Mesenchymal stem cell (in vitro differentiated cells and primary cell): ENCODE results near the gene ATF7IP2.
"Not testable (repeated sequence)": the region's sequence is repeated elsewhere in the genome, so short reads cannot be mapped to it uniquely, and the experiment has no call there.

Experiments used
- DNase-seq: peaks from one replicate; pipeline ENCODE4 v3.0.0-alpha.2; 2013
- H2AFZ ChIP-seq: one replicate; pipeline ENCODE4 v1.6.1; 2013; ENCODE audit warnings: low read depth, mild to moderate bottlenecking, control low read depth, inconsistent platforms, low read length, moderate library complexity
- H2AK5ac ChIP-seq: 2 replicates; pipeline ENCODE4 v1.6.1; 2013; ENCODE audit warnings: low read length, moderate library complexity, mild to moderate bottlenecking, inconsistent platforms; ENCODE audit not compliant: severe bottlenecking
- H2BK120ac ChIP-seq: one replicate; pipeline ENCODE4 v1.6.1; 2013; ENCODE audit warnings: low read depth, mild to moderate bottlenecking, inconsistent platforms, low read length, moderate library complexity
- H2BK12ac ChIP-seq, 2 experiments: one replicate each; pipeline ENCODE4 v1.6.1; 2013; ENCODE audit warnings: inconsistent platforms in 2 of 2, low read length in 2 of 2, mild to moderate bottlenecking in 2 of 2, moderate library complexity in 2 of 2, control low read depth in 1 of 2
- H2BK15ac ChIP-seq: one replicate; pipeline ENCODE4 v1.6.1; 2013; ENCODE audit warnings: mild to moderate bottlenecking, low read depth, inconsistent platforms; ENCODE audit not compliant: poor library complexity, severe bottlenecking
- H2BK5ac ChIP-seq: 2 replicates; pipeline ENCODE4 v1.6.1; 2013; ENCODE audit warnings: low read depth, mild to moderate bottlenecking, low read length, control low read depth, inconsistent platforms; ENCODE audit not compliant: poor library complexity, severe bottlenecking
- H3K14ac ChIP-seq, 2 experiments: one replicate each; pipeline ENCODE4 v1.6.1; 2013; ENCODE audit warnings: inconsistent platforms in 2 of 2, low read length in 2 of 2, control low read depth in 1 of 2, mild to moderate bottlenecking in 1 of 2, moderate library complexity in 1 of 2
- H3K18ac ChIP-seq, 2 experiments: one replicate each; pipeline ENCODE4 v1.6.1; 2013; ENCODE audit warnings: inconsistent platforms in 2 of 2, low read length in 2 of 2, control low read depth in 1 of 2, low read depth in 1 of 2, mild to moderate bottlenecking in 1 of 2
- H3K23ac ChIP-seq, 2 experiments: one replicate each; pipeline ENCODE4 v1.6.1; 2013; ENCODE audit warnings: inconsistent platforms in 2 of 2, low read length in 2 of 2, mild to moderate bottlenecking in 2 of 2, moderate library complexity in 2 of 2, control low read depth in 1 of 2
- H3K27ac ChIP-seq: 2 replicates; pipeline ENCODE4 v1.5.1; 2013; ENCODE audit warnings: mild to moderate bottlenecking, moderate library complexity, low read length, control low read depth, inconsistent platforms; ENCODE audit not compliant: poor library complexity, severe bottlenecking
- H3K27me3 ChIP-seq, 2 experiments: 2 replicates each; pipeline versions ENCODE4 v1.6.1 to v1.7.0; 2013; ENCODE audit warnings: low read length in 2 of 2, mild to moderate bottlenecking in 2 of 2, moderate library complexity in 2 of 2, control low read depth in 1 of 2, inconsistent platforms in 1 of 2; ENCODE audit not compliant: control insufficient read depth in 1 of 2, insufficient read depth in 1 of 2
- H3K36me3 ChIP-seq, 2 experiments: 2 replicates each; pipeline versions ENCODE4 v1.6.1 to v1.7.0; 2013; ENCODE audit warnings: low read length in 2 of 2, control low read depth in 1 of 2, inconsistent platforms in 1 of 2, low read depth in 1 of 2, mild to moderate bottlenecking in 1 of 2; ENCODE audit not compliant: insufficient read depth in 2 of 2, control insufficient read depth in 1 of 2
- H3K4ac ChIP-seq, 2 experiments: one replicate each; pipeline ENCODE4 v1.6.1; 2013; ENCODE audit warnings: inconsistent platforms in 2 of 2, low read length in 2 of 2, mild to moderate bottlenecking in 2 of 2, moderate library complexity in 2 of 2, control low read depth in 1 of 2, low read depth in 1 of 2
- H3K4me1 ChIP-seq: 2 replicates; pipeline ENCODE4 v1.6.1; 2013; ENCODE audit warnings: low read depth, low read length, control low read depth; ENCODE audit not compliant: control insufficient read depth, insufficient read depth
- H3K4me2 ChIP-seq: 2 replicates; pipeline ENCODE4 v1.6.1; 2013; ENCODE audit warnings: low read length, mild to moderate bottlenecking, inconsistent platforms; ENCODE audit not compliant: poor library complexity, severe bottlenecking
- H3K4me3 ChIP-seq, 2 experiments: 2 replicates each; pipeline versions ENCODE4 v1.5.1 to v1.7.0; 2013; ENCODE audit warnings: low read length in 2 of 2, mild to moderate bottlenecking in 2 of 2, control low read depth in 1 of 2, low read depth in 1 of 2; ENCODE audit not compliant: insufficient read depth in 1 of 2
- H3K79me1 ChIP-seq: replicated peaks from 2 replicates; pipeline ENCODE4 v1.6.1; 2013; ENCODE audit warnings: mild to moderate bottlenecking, control low read depth, low read length, inconsistent platforms; ENCODE audit not compliant: poor library complexity, severe bottlenecking
- H3K9ac ChIP-seq: 2 replicates; pipeline ENCODE4 v1.7.0; 2013; ENCODE audit warnings: mild to moderate bottlenecking, low read length, moderate library complexity
- H3K9me3 ChIP-seq: 2 replicates; pipeline ENCODE4 v1.7.0; 2013; ENCODE audit warnings: mild to moderate bottlenecking, low read length; ENCODE audit not compliant: control insufficient read depth
- H4K8ac ChIP-seq: one replicate; pipeline ENCODE4 v1.6.1; 2013; ENCODE audit warnings: inconsistent platforms, mild to moderate bottlenecking, low read length, moderate library complexity
- H4K91ac ChIP-seq: one replicate; pipeline ENCODE4 v1.6.1; 2013; ENCODE audit warnings: mild to moderate bottlenecking, low read length, inconsistent platforms
- WGBS: methylation state at CpG from one replicate; pipeline ENCODE4 v1.1.7; 2013; ENCODE audit warnings: mixed read lengths; 5-methylcytosine and 5-hydroxymethylcytosine counted together

The ATF7IP2 gene

DNA sequence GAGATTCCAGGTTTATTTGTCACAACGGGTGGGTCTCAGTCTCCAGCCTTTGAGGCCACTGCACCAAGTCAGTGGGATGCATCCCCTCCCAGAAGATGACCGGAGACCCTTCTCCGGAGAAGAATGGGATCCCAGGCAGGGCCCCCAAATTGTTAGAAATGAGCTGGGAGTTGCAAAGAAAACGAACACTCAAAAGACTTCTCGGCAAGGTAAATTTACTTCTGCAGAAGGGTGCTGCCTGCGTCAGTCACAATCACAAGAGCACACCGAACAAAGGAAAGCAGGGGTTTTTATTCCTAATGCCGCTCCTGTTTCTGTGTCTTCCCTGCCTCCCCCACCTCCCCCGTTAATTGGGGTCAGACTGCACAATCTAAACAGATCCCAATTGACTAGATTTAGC lies 61.4 kb downstream of the ATF7IP2 start:
- Histone ChIP-seq H2AFZ (no peak overlapping the region), H2AK5ac (no peak overlapping the region), H3K4ac (no peak overlapping the region), H3K23ac (no peak overlapping the region), H2BK15ac (no peak overlapping the region), H3K9ac (no peak overlapping the region), H3K14ac (no peak overlapping the region), H3K9me3 (peaks cover 44% of the 10 kb centered on the region), H2BK12ac (no peak overlapping the region), H3K27me3 (no peaks in the 10 kb centered on the region), H3K4me2 (no peak overlapping the region), H3K18ac (no peak overlapping the region), H3K79me1 (peaks cover 4% of the 10 kb centered on the region), H3K4me1 (no peaks in the 10 kb centered on the region), H3K4me3 (peak overlapping the region in 1 of 2 experiments; percentile 29), H4K91ac (no peak overlapping the region), H4K8ac (no peak overlapping the region), H3K27ac (no peak overlapping the region), H3K36me3 (peaks cover 2 to 16% of the 10 kb centered on the region in 2 experiments), H2BK120ac (no peak overlapping the region), H2BK5ac (no peak overlapping the region)
- no peak for DNase-seq
- WGBS, result 96% methylated on average over 8 of the region's 9 CpGs

- H2AFZ ChIP-seq, H2BK12ac ChIP-seq, H3K14ac ChIP-seq, H2BK120ac ChIP-seq, H4K91ac ChIP-seq, H3K27me3 ChIP-seq, H3K4me2 ChIP-seq, H2BK15ac ChIP-seq, H2BK5ac ChIP-seq, H3K18ac ChIP-seq, DNase-seq, H3K79me1 ChIP-seq, H3K4ac ChIP-seq, H2AK5ac ChIP-seq, H3K4me1 ChIP-seq, H3K9ac ChIP-seq, H3K9me3 ChIP-seq, H3K27ac ChIP-seq, H4K8ac ChIP-seq, H3K23ac ChIP-seq: not testable (repeated sequence)
- 95% methylated on average over 13 of the region's 13 CpGs for WGBS
- Histone ChIP-seq H3K36me3 (peaks cover 0 to 12% of the 10 kb centered on the region in 2 experiments), H3K4me3 (peak overlapping the region in 1 of 2 experiments; percentile 17)
These were observed 66.6 kb downstream of the ATF7IP2 start for GRCh38 chr16:10452208-10453158.

DNA sequence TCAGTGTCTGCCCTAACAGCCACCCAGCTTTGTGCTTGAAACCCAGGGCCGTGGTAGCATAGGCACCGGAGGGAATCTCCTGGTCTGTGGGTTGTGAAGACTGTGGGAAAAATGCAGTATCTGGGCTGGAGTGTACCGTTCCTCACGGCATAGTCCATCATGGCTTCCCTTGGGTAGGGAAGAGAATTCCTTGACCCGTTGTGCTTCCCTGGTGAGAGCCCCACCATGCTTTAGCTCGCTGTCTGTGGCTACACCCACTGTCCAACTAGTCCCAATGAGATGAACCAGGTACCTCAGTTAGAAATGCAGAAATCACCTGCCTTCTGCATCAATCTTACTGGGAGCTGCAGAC lies 67.3 kb downstream of the ATF7IP2 start:
- Histone ChIP-seq H3K4me2 (no peak overlapping the region), H3K36me3 (peaks cover 0 to 12% of the 10 kb centered on the region in 2 experiments), H2AFZ (no peak overlapping the region), H2BK120ac (no peak overlapping the region), H3K4me1 (no peaks in the 10 kb centered on the region), H3K4me3 (no peak overlapping the region), H4K91ac (no peak overlapping the region), H3K9ac (no peak overlapping the region), H3K27ac (no peak overlapping the region), H3K27me3 (no peaks in the 10 kb centered on the region), H2BK15ac (no peak overlapping the region), H2AK5ac (no peak overlapping the region), H3K23ac (no peak overlapping the region), H3K4ac (no peak overlapping the region), H2BK5ac (no peak overlapping the region), H2BK12ac (no peak overlapping the region), H3K14ac (no peak overlapping the region), H4K8ac (no peak overlapping the region), H3K9me3 (peaks cover 4% of the 10 kb centered on the region), H3K18ac (no peak overlapping the region), H3K79me1 (peaks cover 1% of the 10 kb centered on the region)
- DNase-seq, result no peak
- 97% methylated on average over 6 of the region's 6 CpGs for WGBS

DNA sequence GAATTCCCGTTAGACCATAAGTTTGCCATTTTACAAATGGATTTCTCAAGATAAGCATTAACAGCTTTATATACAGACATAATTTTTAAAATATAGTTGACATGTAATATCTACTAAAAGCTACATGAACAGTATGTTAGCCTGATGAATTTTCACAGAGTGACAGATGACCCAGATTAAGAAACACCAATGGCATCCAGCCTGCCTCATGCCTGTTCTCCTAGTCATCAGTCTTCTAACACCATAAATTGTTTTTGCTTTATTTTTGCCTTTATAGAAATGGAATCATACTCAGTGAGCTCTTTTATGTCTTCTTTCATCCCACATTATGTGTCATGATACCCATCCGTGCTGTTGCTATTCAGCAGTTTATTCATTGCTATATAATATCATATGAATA lies 80.0 kb downstream of the ATF7IP2 start:
- Histone ChIP-seq H2AFZ (no peak overlapping the region), H2BK15ac (no peak overlapping the region), H3K4ac (no peak overlapping the region), H3K4me2 (no peak overlapping the region), H3K79me1 (no peaks in the 10 kb centered on the region), H3K9me3 (no peaks in the 10 kb centered on the region), H3K18ac (no peak overlapping the region), H4K8ac (no peak overlapping the region), H2AK5ac (no peak overlapping the region), H3K14ac (no peak overlapping the region), H3K23ac (no peak overlapping the region), H2BK12ac (no peak overlapping the region), H3K36me3 (no peaks in the 10 kb centered on the region), H3K4me3 (no peak overlapping the region), H3K27ac (no peak overlapping the region), H3K27me3 (no peaks in the 10 kb centered on the region), H3K4me1 (no peaks in the 10 kb centered on the region), H4K91ac (no peak overlapping the region), H2BK120ac (no peak overlapping the region), H3K9ac (no peak overlapping the region), H2BK5ac (no peak overlapping the region)
- no peak for DNase-seq
- 100% methylated on average over 1 of the region's 2 CpGs for WGBS
